Activated naive CD4-positive, alpha-beta T cell treated with anti-CD3 and anti-CD28 coated beads for 36 hours (primary cell): ENCODE data around the gene CACNA2D2. TPM values are rescaled to one million over a fixed set of nuclear protein-coding genes. Genes with fewer than 3 reads are reported as not detected.
A peak's percentile ranks its signal among the peaks of the same experiment; 100 is the strongest.

ENCODE experiments used
- CTCF ChIA-PET: fragments of 350-600 bp; sonication (Branson Sonifier 250); formaldehyde crosslinking; loops from one replicate; lab custom pipeline; 2021; ENCODE audit warnings: antibody characterized with exemption; lab: Charles Lee
- DNase-seq: peaks from one replicate; pipeline ENCODE4 v3.0.0-alpha.2; 2020
- H3K27ac Mint-ChIP-seq: one replicate; pipeline ENCODE4 v1.8.0; 2021; ENCODE audit warnings: mild to moderate bottlenecking, mixed read lengths
- H3K27me3 Mint-ChIP-seq: one replicate; pipeline ENCODE4 v1.8.0; 2021; ENCODE audit warnings: low read depth, mixed read lengths
- H3K36me3 Mint-ChIP-seq: one replicate; pipeline ENCODE4 v1.8.0; 2021; ENCODE audit warnings: low read depth, mixed read lengths
- H3K4me1 Mint-ChIP-seq: one replicate; pipeline ENCODE4 v1.8.0; 2021; ENCODE audit warnings: low read depth, mixed read lengths
- H3K4me3 Mint-ChIP-seq: one replicate; pipeline ENCODE4 v1.8.0; 2021; ENCODE audit warnings: mild to moderate bottlenecking, moderate library complexity, mixed read lengths
- H3K9me3 Mint-ChIP-seq: one replicate; pipeline ENCODE4 v1.8.0; 2021; ENCODE audit warnings: mixed read lengths
- intact Hi-C: fragments of 100-400 bp; cut with micrococcal nuclease; formaldehyde crosslinking; loops from one replicate; pipeline ENCODE4 v1.15.1; 2023
- total RNA-seq, 2 experiments: library from RNA; stranded (reverse); gene quantifications; one replicate each; pipeline ENCODE4 v1.2.3, GENCODE V29; 2021

CACNA2D2 gene
- total RNA-seq, 2 experiments from 2014 or later: 0.89 to 0.95 TPM

DNA sequence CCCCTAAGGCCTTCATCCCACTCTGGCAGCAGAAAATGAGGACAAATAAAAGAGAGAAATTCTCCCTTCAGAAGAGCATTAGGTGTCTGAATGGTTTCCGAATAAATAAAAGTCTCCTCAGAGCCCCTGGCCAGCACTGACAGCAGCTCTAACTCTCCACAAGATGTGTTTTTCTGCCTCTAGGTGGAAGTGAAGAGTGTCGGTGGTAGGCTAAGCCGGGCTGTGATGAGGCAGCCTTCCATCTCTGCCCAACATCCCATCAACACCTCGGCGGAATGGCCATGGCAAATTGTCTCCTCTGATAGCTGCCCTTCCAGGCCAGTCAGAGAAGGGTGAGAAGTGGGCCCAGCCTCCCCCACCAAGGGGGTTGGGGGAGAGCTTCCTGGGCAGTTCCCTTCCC is 6.3 kb upstream of the CACNA2D2 start:
- Mint-ChIP-seq H3K27me3 (no peaks in the 10 kb centered on the region), H3K36me3 (no peaks in the 10 kb centered on the region), H3K9me3 (no peaks in the 10 kb centered on the region), H3K27ac (no peak overlapping the region), H3K4me1 (no peaks in the 10 kb centered on the region), H3K4me3 (no peak overlapping the region)
- no peak for DNase-seq
- intact Hi-C loops: no loop called here
- CTCF ChIA-PET: interaction anchor here (1.2 kb wide), 1 partner anchor 32 kb away, joined by 3 read pairs; no protein-coding TSS in a partner anchor

DNA sequence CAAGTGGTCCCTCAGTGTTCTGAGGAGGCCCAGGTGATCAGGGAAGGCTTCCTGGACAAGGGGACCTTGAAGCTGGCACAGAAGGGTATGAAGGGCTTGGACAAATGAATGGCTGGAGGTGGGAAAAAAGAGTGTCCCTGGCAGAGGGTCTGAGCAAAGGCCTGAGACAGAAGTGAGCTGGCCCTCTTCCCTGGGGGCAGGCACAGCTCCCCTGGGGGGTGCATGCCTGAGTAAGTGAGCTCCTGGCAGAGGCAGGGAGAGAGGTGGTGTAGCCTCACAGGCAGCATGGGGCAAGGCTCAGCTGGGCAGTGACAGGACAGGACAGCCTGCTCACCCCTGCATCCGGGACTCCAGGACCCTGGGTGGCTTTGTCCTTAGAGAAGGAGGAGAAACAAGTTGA is 5.4 kb upstream of the CACNA2D2 start:
- Mint-ChIP-seq H3K9me3 (no peaks in the 10 kb centered on the region), H3K27me3 (no peaks in the 10 kb centered on the region), H3K27ac (no peak overlapping the region), H3K4me1 (no peaks in the 10 kb centered on the region), H3K4me3 (no peak overlapping the region), H3K36me3 (no peaks in the 10 kb centered on the region)
- intact Hi-C loops: no loop called here
- CTCF ChIA-PET: interaction anchor here (1.2 kb wide), 1 partner anchor 33 kb away, joined by 3 read pairs; no protein-coding TSS in a partner anchor
- no peak for DNase-seq

DNA sequence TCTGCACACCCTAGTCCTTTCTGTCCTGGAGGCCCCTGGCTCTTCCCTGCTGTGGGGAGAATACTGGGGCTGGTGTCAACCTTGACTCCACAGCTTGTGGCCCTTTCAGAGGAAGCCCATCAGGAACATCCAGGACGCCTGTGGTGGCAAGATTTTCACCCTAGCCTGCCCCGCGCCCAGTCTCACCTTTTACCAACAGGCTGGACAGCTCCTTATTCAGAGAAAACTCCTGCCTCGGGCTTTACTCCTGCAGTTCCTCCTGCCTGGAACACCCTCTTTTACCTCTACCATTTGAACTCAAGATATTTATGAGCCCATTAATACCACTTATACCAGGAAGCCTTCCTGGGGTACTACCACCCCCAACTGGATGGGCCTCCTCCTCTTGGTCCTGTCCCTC is 2.7 kb upstream of the CACNA2D2 start:
- DNase-seq: no peak
- Mint-ChIP-seq H3K4me1 (peaks cover 10% of the 10 kb centered on the region), H3K27ac (no peak overlapping the region), H3K9me3 (no peaks in the 10 kb centered on the region), H3K27me3 (peaks cover 12% of the 10 kb centered on the region), H3K4me3 (no peak overlapping the region), H3K36me3 (no peaks in the 10 kb centered on the region)
- CTCF ChIA-PET: no interaction called here
- intact Hi-C loops: no loop called here

DNA sequence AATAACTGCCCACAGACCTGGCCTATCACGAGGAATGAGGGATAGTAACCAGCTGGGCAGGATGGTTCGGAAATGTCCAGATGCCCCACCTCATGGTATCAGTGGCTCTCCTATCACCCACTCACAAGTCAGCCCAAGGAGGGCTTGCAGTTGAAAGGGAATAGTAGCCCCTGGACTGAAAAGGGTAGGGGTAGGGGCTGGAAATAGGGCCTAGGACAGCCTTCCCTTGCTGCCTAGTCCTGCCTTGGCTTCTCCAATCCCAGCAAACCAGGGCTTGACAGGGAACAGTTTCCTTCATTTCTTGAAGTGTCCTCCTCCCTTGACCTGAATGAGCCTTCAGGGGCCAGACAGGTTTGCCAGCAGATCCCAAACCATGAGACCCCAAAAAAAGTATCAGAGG is 1.2 kb upstream of the CACNA2D2 start:
- Mint-ChIP-seq H3K36me3 (no peaks in the 10 kb centered on the region), H3K4me1 (peaks cover 10% of the 10 kb centered on the region), H3K27me3 (peaks cover 20% of the 10 kb centered on the region), H3K4me3 (no peak overlapping the region), H3K9me3 (no peaks in the 10 kb centered on the region), H3K27ac (no peak overlapping the region)
- intact Hi-C loops: no loop called here
- no peak for DNase-seq
- CTCF ChIA-PET: interaction anchor here (0.8 to 1.8 kb wide), 3 partner anchors 11 to 157 kb away, joined by 3 to 5 read pairs (median 4); no protein-coding TSS in a partner anchor

DNA sequence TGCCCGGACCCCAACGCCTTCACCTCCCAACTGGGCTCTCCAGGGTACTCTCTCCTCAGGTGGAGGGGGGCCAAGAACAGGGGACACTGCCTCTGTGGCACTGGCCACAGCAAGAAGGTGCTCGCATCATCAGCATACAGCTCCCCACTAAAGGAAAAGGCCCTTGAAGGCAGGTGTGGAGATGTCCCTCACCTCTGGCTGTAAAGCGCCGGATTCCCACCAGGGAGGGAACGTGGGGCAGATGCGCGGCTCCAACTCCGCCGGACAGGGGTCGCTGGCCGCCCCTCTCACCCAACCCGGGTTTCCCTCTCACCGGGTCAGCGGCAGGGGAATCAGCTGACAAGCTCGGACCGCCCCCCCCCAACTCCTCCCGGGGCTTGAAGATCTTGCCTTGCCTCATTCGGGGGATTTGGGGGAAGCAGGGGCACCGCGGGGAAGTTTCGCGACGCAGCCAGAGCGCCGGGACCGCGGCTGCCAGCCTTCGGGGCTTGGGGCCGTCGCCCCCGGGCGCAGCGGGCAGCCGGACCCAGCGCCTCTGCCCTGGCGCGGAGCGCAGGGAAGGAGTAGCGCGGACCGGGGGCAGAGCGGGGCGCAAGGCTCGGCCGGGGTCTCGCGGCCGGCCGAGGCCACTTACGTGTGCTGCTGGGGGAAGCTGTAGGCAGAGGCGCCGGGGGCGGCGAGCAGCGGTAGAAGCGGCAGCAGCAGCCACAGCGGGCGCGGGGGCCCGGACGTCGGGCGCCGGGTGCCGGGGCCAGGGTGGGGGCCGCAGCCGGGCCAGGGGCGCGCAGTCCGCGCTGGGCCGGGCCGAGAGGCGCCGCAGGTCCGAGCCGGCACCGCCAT is 630 bp downstream of the CACNA2D2 start:
- no peaks in the 10 kb centered on the region for H3K36me3 Mint-ChIP-seq
- H3K27ac Mint-ChIP-seq: no peak overlapping the region
- peaks cover 10% of the 10 kb centered on the region for H3K4me1 Mint-ChIP-seq
- no peak for DNase-seq
- peak overlapping the region; percentile 48 for H3K4me3 Mint-ChIP-seq
- CTCF ChIA-PET: no interaction called here
- intact Hi-C loops: no loop called here
- H3K27me3 Mint-ChIP-seq: peaks cover 22% of the 10 kb centered on the region
- no peaks in the 10 kb centered on the region for H3K9me3 Mint-ChIP-seq

DNA sequence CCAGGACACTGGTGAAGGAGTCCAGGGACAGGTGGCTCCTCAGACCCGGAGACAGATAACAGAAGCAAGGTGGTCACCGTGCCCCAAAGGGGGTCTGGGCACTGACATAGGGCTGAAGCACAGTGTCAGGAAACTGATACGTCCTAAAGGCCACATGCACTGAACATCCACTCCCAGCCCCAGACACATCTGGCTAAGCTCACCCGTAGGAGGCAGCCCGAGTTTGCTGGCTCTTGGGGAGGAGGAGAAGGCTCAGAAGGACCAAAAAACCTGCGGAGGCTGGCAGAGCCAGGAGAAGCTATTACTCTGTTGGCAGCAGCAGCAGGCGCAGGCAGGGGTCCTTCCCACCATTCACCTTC is 1.2 kb downstream of the CACNA2D2 start:
- H3K4me3 Mint-ChIP-seq: peak overlapping the region; percentile 48
- H3K27me3 Mint-ChIP-seq: peaks cover 22% of the 10 kb centered on the region
- H3K27ac Mint-ChIP-seq: no peak overlapping the region
- CTCF ChIA-PET: no interaction called here
- intact Hi-C loops: no loop called here
- H3K36me3 Mint-ChIP-seq: no peaks in the 10 kb centered on the region
- H3K9me3 Mint-ChIP-seq: no peaks in the 10 kb centered on the region
- no peak for DNase-seq
- peaks cover 10% of the 10 kb centered on the region for H3K4me1 Mint-ChIP-seq

DNA sequence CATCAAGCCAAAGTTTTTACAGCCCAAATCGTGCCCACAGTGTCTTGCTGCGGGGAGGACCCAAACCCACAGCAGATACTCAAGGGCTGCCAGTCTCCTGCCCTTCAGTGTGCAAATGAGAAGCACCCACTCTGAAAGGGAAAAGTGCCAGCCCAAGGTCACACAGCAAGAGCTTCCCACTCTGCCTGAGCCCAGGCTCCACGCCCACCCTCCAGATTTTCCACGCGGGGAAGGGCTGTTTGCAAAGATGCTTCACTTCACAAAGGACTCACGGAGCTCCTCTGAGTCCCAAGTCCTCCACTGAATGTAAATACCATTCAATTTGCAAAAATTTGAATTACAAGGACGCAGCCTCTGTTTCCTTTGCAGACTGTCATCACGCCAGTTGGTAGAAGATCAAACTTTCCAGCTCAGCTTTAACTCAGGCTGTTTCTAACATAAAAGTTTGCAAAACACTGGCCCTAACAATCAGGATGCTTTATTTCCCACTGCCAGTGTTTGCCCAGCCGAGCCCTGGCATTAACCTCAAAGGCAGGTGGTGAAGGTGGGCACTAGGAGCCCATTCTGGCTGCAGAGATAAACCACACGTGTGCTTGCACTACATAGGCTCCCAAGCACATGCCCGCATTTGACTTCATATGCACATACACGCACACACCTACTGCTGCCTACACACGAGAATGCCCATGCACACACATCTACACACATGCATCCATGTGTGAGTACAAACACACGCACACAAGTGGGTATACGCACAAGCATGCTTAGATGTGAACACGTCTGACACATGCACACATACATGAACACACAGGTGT is 7.6 kb downstream of the CACNA2D2 start:
- intact Hi-C loops: no loop called here
- no peak overlapping the region for H3K4me3 Mint-ChIP-seq
- CTCF ChIA-PET: no interaction called here
- no peaks in the 10 kb centered on the region for H3K9me3 Mint-ChIP-seq
- peaks cover 7% of the 10 kb centered on the region for H3K27me3 Mint-ChIP-seq
- H3K36me3 Mint-ChIP-seq: no peaks in the 10 kb centered on the region
- no peak overlapping the region for H3K27ac Mint-ChIP-seq
- H3K4me1 Mint-ChIP-seq: peaks cover 9% of the 10 kb centered on the region
- no peak for DNase-seq

DNA sequence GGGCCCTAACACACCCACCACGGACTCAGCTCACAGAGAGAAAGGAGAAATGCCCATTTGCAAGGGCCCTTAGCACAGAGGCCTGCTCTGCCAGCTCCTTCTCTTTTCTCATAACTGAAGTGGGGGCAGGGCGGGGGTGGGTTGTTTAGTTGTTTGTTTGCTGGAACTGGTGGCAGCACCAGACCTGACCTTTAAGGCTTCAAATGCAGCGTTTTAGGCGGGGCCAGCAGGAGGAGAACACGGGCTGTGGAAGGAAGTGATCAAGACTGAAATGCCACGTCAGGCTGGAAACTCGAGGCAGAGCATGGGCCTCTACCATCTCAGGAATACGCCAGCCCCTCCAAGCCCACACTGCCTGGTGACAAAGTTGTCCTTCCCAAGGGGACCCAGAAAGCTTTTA is 9.3 kb downstream of the CACNA2D2 start:
- CTCF ChIA-PET: interaction anchor here (1.5 kb wide), 1 partner anchor 48 kb away, joined by 5 read pairs; no protein-coding TSS in a partner anchor
- Mint-ChIP-seq H3K27me3 (peaks cover 2% of the 10 kb centered on the region), H3K4me1 (peaks cover 9% of the 10 kb centered on the region), H3K4me3 (no peak overlapping the region), H3K27ac (no peak overlapping the region), H3K9me3 (no peaks in the 10 kb centered on the region), H3K36me3 (no peaks in the 10 kb centered on the region)
- intact Hi-C loops: no loop called here
- peak; percentile 15 for DNase-seq

DNA sequence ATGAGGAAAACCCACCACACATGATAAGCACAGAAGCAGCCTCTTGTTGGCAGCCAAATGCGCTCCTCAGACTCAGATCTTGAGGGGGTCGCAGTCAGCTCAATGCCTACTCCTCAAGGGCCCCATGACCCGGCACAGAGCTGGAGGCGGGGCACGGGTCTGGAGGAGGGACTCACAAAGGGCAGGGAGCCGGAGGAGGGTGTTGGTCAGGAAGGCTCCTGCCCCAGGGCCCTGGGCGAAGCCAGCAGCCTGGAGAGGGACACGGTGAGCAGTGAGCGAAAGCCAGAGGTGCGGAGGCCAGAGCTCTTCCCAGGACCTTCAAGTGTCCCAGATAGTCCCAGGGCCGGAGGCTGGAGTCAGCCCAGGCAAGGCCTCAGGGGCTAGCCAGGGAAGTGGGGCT is 9.8 kb downstream of the CACNA2D2 start:
- CTCF ChIA-PET: interaction anchor here (0.6 to 1.5 kb wide), 2 partner anchors 49 to 229 kb away, joined by 4 to 5 read pairs; no protein-coding TSS in a partner anchor
- no peak overlapping the region for H3K27ac Mint-ChIP-seq

DNA sequence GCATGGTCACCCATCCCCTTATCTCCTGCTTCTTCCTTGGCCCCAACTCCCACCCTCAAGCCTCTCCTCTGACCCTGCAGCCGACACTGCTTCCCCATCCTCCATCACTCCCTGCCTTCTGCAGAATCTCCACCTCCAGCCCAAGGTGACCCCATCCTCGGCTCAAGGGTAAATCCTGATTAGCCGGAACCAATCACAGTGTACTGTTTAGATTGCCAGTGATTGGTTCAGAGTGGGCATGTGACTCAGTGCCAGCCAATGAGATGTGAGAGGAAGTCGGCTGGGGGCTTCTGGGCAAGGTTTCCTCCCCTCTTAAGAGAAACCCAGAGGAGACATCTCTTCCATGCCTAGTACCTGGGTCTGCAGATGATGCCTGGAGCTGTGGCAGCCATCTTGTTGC is 10.3 kb downstream of the CACNA2D2 start:
- no peak for DNase-seq
- H3K9me3 Mint-ChIP-seq: no peaks in the 10 kb centered on the region
- no peak overlapping the region for H3K27ac Mint-ChIP-seq
- H3K27me3 Mint-ChIP-seq: no peaks in the 10 kb centered on the region
- no peak overlapping the region for H3K4me3 Mint-ChIP-seq
- intact Hi-C loops: no loop called here
- no peaks in the 10 kb centered on the region for H3K36me3 Mint-ChIP-seq
- peaks cover 9% of the 10 kb centered on the region for H3K4me1 Mint-ChIP-seq
- CTCF ChIA-PET: interaction anchor here (0.6 to 1.5 kb wide), 2 partner anchors 49 to 229 kb away, joined by 4 to 5 read pairs; no protein-coding TSS in a partner anchor

More for the DNA sequence above, 9.8 kb downstream of the CACNA2D2 start:
- H3K27me3 Mint-ChIP-seq: no peaks in the 10 kb centered on the region
- intact Hi-C loops: no loop called here
- H3K4me1 Mint-ChIP-seq: peaks cover 9% of the 10 kb centered on the region
- no peak overlapping the region for H3K4me3 Mint-ChIP-seq
- H3K9me3 Mint-ChIP-seq: no peaks in the 10 kb centered on the region
- no peaks in the 10 kb centered on the region for H3K36me3 Mint-ChIP-seq
- no peak for DNase-seq

DNA sequence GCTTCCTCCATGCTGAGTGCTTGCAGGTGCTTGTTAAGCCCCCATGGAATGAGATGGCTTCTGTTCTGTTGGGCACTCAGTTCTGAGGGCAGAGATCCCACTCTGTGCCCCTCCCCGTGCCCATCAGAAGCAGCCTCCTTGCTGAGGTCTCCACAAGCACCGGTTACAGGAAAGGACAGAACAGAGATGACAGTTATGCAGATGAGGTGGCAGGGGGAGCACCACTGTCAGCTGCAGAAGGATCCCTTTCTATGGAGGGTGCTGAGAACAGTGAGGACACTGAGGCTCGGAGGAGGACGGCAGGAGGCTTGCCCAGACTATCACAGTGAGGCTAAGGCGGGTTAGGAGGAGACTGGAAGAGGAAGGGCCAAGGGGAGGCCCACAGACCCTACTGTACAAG is 12.4 kb downstream of the CACNA2D2 start:
- Mint-ChIP-seq H3K36me3 (no peaks in the 10 kb centered on the region), H3K4me1 (peaks cover 9% of the 10 kb centered on the region), H3K9me3 (no peaks in the 10 kb centered on the region), H3K4me3 (no peak overlapping the region), H3K27me3 (no peaks in the 10 kb centered on the region), H3K27ac (no peak overlapping the region)
- CTCF ChIA-PET: no interaction called here
- peak; percentile 58 for DNase-seq
- intact Hi-C loops: no loop called here

DNA sequence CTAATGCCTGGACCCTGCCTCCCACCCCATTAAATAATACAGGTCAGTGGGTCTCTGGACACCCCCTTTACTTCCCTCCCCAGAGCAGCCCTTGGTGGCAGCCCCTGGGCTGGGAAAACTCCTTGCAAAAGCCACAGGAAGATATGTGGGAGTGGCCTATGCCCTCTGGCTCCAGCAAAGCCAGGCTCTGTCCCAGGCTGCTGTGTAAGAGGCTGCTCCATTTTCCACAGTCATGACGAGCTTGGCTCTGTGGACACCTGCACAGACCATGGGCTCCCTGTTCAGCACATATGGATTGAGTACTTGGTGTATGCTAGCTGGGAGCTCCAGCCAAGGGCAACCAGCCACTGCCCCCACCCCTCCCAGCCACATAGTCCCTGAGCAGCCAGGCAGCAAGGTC is 13.0 kb downstream of the CACNA2D2 start:
- intact Hi-C loops: no loop called here
- Mint-ChIP-seq H3K36me3 (no peaks in the 10 kb centered on the region), H3K4me3 (no peak overlapping the region), H3K27ac (no peak overlapping the region), H3K4me1 (peaks cover 9% of the 10 kb centered on the region), H3K9me3 (no peaks in the 10 kb centered on the region), H3K27me3 (no peaks in the 10 kb centered on the region)
- DNase-seq: no peak
- CTCF ChIA-PET: no interaction called here
